ENCODE results near the gene SMURF1. TPM values are rescaled to one million over a fixed set of nuclear protein-coding genes. Genes with fewer than 3 reads are reported as not detected.

Gene SMURF1
- polyA plus RNA-seq, 1 donor from 2014 or later, result 22.9 TPM

DNA sequence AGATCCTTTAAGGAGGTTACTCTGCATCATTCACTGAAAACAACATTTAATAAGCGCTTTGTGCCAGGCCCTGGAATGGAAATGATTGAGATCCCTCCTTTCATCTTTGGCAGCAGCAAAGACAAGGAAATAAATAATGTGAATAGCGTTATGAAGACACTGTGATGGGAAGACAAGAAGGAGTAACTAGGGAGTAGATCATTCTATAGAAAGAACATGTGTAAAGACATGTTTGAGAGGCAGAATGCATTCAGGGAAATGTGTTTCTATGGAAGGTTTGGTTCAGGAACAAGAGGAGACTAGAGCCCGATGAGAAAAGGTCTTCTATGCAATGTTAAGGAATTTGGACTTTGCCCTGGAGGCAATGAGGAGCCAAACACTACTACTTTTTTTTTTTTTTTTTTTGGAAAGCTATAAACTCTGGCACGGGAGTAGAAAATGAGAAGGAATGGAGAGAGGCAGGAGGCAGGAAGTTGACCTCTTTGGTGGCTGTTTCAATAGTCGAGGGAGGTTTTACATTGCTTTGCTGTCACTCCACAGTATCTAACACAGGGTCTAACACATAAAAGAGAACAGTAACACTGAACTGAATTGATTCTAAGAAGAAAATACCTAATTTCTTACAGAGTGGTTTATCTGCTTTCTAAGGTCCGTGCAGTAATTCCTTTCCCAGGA, 44.9 kb downstream of the SMURF1 start:
- no peaks in the 10 kb centered on the region for H3K36me3 ChIP-seq (ENCODE audit: insufficient read depth, low read length)
- peaks cover 35% of the 10 kb centered on the region for H3K79me2 ChIP-seq (replicated peaks; ENCODE audit: insufficient read depth, low read length)
- H3K9me3 ChIP-seq (ENCODE audit: low read length), result no peaks in the 10 kb centered on the region
- TF ChIP-seq POLR2AphosphoS5 (IDR thresholded peaks at IDR 0.05), result no peak
- no peak for TF ChIP-seq RAD21 (conservative IDR thresholded peaks at IDR 0.05)
- no peak for TF ChIP-seq EP300 (conservative IDR thresholded peaks at IDR 0.05; ENCODE audit: poor library complexity, severe bottlenecking)
- TF ChIP-seq SMC3 (conservative IDR thresholded peaks at IDR 0.05; ENCODE audit: poor library complexity), result no peak
- H3K27ac ChIP-seq (ENCODE audit: low read length), result peak overlapping the region; percentile 44
- no peak overlapping the region for H3K4me3 ChIP-seq (ENCODE audit: low read length)
- H3K9me2 ChIP-seq (ENCODE audit: insufficient read depth, low read length), result no peaks in the 10 kb centered on the region
- H4K20me1 ChIP-seq (ENCODE audit: insufficient read depth), result no peaks in the 10 kb centered on the region
- no peak overlapping the region for H3K4me2 ChIP-seq (ENCODE audit: low read length)
- no peaks in the 10 kb centered on the region for H3K27me3 ChIP-seq (ENCODE audit: insufficient read depth, low read depth, low read length)
- peaks cover 3% of the 10 kb centered on the region for H3F3A ChIP-seq (ENCODE audit: insufficient read depth, low read length, poor library complexity, severe bottlenecking)
- no peak overlapping the region for H2AFZ ChIP-seq (ENCODE audit: low read depth, low read length)
- no peak overlapping the region for H3K9ac ChIP-seq (ENCODE audit: low read length)

DNA sequence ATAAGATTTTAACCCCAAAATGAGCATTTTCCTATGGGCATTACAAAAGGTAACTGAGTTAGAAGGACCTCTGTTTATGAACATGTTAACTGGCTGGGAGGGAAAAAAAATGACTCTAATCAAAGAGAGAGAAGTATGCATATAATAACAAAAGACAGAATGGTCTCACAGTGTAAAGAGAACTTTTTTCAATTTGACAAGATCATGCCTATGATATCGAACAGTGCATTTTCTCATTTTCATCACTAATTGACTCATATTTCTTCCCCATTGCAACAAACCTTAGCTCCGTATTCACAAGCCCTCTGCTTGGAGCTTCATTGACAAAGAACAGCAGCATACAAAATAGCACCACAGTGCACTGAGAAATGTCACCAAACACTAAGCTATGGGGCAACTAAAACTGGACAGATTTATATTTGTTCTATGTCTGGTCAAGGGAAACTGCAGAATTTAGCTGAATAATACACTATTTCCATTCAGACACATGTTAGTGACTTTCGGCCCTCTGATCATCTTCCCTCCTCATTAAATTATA, 45.6 kb downstream of the SMURF1 start:
- no peaks in the 10 kb centered on the region for H3K27me3 ChIP-seq (ENCODE audit: insufficient read depth, low read depth, low read length)

DNA sequence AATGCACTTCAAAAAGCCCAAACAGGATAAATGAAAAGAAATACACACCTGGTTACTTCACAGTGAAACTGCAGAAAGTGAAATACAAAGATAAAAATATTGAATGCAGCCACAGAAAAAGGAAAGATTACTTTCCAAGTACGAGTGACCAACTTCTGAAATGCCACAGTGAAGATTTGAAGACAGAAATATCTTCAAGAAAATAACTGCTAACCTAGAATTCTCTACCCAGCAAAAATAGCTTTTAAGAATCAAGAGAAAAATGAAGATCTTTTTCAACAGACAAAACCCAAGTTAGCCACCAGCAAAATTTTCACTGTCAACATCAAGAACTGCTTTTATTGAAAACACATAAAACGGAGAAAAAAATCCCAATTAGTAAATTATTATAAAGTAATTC, 46.2 kb downstream of the SMURF1 start:
- Histone ChIP-seq H4K20me1 (ENCODE audit: insufficient read depth) (no peaks in the 10 kb centered on the region), H3K79me2 (replicated peaks; ENCODE audit: insufficient read depth, low read length) (peaks cover 40% of the 10 kb centered on the region)

More for the DNA sequence above, 45.6 kb downstream of the SMURF1 start:
- Histone ChIP-seq H3K27ac (ENCODE audit: low read length) (peak overlapping the region; percentile 44), H3K9me2 (ENCODE audit: insufficient read depth, low read length) (no peaks in the 10 kb centered on the region), H3K36me3 (ENCODE audit: insufficient read depth, low read length) (no peaks in the 10 kb centered on the region), H3F3A (ENCODE audit: insufficient read depth, low read length, poor library complexity, severe bottlenecking) (peaks cover under 1% of the 10 kb centered on the region), H3K9ac (ENCODE audit: low read length) (no peak overlapping the region), H3K9me3 (ENCODE audit: low read length) (no peaks in the 10 kb centered on the region), H3K79me2 (replicated peaks; ENCODE audit: insufficient read depth, low read length) (peaks cover 39% of the 10 kb centered on the region), H3K4me2 (ENCODE audit: low read length) (no peak overlapping the region), H3K4me3 (ENCODE audit: low read length) (no peak overlapping the region), H2AFZ (ENCODE audit: low read depth, low read length) (no peak overlapping the region), H4K20me1 (ENCODE audit: insufficient read depth) (no peaks in the 10 kb centered on the region)
- TF ChIP-seq SMC3 (conservative IDR thresholded peaks at IDR 0.05; ENCODE audit: poor library complexity) (no peak), EP300 (conservative IDR thresholded peaks at IDR 0.05; ENCODE audit: poor library complexity, severe bottlenecking) (no peak)

More for the DNA sequence above, 46.2 kb downstream of the SMURF1 start:
- TF ChIP-seq, protein P1, sequence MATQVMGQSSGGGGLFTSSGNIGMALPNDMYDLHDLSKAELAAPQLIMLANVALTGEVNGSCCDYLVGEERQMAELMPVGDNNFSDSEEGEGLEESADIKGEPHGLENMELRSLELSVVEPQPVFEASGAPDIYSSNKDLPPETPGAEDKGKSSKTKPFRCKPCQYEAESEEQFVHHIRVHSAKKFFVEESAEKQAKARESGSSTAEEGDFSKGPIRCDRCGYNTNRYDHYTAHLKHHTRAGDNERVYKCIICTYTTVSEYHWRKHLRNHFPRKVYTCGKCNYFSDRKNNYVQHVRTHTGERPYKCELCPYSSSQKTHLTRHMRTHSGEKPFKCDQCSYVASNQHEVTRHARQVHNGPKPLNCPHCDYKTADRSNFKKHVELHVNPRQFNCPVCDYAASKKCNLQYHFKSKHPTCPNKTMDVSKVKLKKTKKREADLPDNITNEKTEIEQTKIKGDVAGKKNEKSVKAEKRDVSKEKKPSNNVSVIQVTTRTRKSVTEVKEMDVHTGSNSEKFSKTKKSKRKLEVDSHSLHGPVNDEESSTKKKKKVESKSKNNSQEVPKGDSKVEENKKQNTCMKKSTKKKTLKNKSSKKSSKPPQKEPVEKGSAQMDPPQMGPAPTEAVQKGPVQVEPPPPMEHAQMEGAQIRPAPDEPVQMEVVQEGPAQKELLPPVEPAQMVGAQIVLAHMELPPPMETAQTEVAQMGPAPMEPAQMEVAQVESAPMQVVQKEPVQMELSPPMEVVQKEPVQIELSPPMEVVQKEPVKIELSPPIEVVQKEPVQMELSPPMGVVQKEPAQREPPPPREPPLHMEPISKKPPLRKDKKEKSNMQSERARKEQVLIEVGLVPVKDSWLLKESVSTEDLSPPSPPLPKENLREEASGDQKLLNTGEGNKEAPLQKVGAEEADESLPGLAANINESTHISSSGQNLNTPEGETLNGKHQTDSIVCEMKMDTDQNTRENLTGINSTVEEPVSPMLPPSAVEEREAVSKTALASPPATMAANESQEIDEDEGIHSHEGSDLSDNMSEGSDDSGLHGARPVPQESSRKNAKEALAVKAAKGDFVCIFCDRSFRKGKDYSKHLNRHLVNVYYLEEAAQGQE (IDR thresholded peaks at IDR 0.05; ENCODE audit: borderline replicate concordance), result no peak
- TF ChIP-seq, protein P2, sequence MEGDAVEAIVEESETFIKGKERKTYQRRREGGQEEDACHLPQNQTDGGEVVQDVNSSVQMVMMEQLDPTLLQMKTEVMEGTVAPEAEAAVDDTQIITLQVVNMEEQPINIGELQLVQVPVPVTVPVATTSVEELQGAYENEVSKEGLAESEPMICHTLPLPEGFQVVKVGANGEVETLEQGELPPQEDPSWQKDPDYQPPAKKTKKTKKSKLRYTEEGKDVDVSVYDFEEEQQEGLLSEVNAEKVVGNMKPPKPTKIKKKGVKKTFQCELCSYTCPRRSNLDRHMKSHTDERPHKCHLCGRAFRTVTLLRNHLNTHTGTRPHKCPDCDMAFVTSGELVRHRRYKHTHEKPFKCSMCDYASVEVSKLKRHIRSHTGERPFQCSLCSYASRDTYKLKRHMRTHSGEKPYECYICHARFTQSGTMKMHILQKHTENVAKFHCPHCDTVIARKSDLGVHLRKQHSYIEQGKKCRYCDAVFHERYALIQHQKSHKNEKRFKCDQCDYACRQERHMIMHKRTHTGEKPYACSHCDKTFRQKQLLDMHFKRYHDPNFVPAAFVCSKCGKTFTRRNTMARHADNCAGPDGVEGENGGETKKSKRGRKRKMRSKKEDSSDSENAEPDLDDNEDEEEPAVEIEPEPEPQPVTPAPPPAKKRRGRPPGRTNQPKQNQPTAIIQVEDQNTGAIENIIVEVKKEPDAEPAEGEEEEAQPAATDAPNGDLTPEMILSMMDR (IDR thresholded peaks at IDR 0.05; ENCODE audit: poor library complexity, severe bottlenecking), result no peak
- no peaks in the 10 kb centered on the region for H3F3A ChIP-seq (ENCODE audit: insufficient read depth, low read length, poor library complexity, severe bottlenecking)
- H3K9ac ChIP-seq (ENCODE audit: low read length), result no peak overlapping the region
- no peaks in the 10 kb centered on the region for H3K9me2 ChIP-seq (ENCODE audit: insufficient read depth, low read length)
- H3K36me3 ChIP-seq (ENCODE audit: insufficient read depth, low read length), result no peaks in the 10 kb centered on the region
- H2AFZ ChIP-seq (ENCODE audit: low read depth, low read length), result no peak overlapping the region
- no peak overlapping the region for H3K27ac ChIP-seq (ENCODE audit: low read length)
- no peaks in the 10 kb centered on the region for H3K9me3 ChIP-seq (ENCODE audit: low read length)
- H3K4me3 ChIP-seq (ENCODE audit: low read length), result no peak overlapping the region
- no peak overlapping the region for H3K4me2 ChIP-seq (ENCODE audit: low read length)
- no peaks in the 10 kb centered on the region for H3K27me3 ChIP-seq (ENCODE audit: insufficient read depth, low read depth, low read length)
